HepG2 (cell line): Measurements from ENCODE around the gene EVL. TPM values are rescaled to one million over a fixed set of nuclear protein-coding genes. Genes with fewer than 3 reads are reported as not detected.

Experiments
- ATAC-seq: fragments of 200-7000 bp; cut with Tn5 transposase; 3 replicates; pipeline ENCODE4 v1.9.1; 2020; ENCODE audit warnings: mild to moderate bottlenecking, moderate library complexity
- BruUV-seq: library from RNA; stranded (reverse); fragments of 400-500 nt; replicated peaks from 2 replicates; lab custom pipeline; 2021; lab: Mats Ljungman, UMichigan
- CTCF ChIA-PET: fragments of 300-600 bp; formaldehyde crosslinking; extraction: SDS; loops from one replicate; lab custom pipeline; 2021; ENCODE audit warnings: low total read pairs, inconsistent platforms, low intra/inter-chr PET ratio; lab: Yijun Ruan, JAX
- POLR2A ChIA-PET: fragments of 350-600 bp; sonication (Branson Sonifier 250); formaldehyde crosslinking; loops from one replicate; lab custom pipeline; 2020; ENCODE audit warnings: antibody characterized with exemption, inconsistent platforms; lab: Yijun Ruan, JAX
- DNase-seq: peaks from one replicate; pipeline ENCODE4 v3.0.0-alpha.2; 2015; ENCODE audit warnings: low spot score
- FAIRE-seq: peaks from 3 replicates; lab custom pipeline; 2011; peaks lifted over from hg19 to GRCh38; lab: Jason Lieb, UNC
- H2AFZ ChIP-seq: one replicate; pipeline ENCODE4 v1.6.1; 2011; ENCODE audit warnings: low read length, inconsistent platforms
- H3K27ac ChIP-seq: fragments of 300-600 bp; 3 replicates; pipeline ENCODE4 v1.8.0; 2011; ENCODE audit warnings: mixed run types, mild to moderate bottlenecking, mixed read lengths, low read length, inconsistent platforms; ENCODE audit not compliant: insufficient read depth; ENCODE audit errors: extremely low read length
- H3K27me3 ChIP-seq, 2 experiments: fragments of 200-600 bp in 1 of 2; 2 replicates in 1 of 2; 3 replicates in 1 of 2; pipeline versions ENCODE4 v1.6.0 to v1.8.0; 2011; ENCODE audit warnings: low read length in 2 of 2, mild to moderate bottlenecking in 2 of 2, moderate library complexity in 2 of 2, inconsistent platforms in 1 of 2; ENCODE audit not compliant: insufficient read depth in 2 of 2, control insufficient read depth in 1 of 2
- H3K36me3 ChIP-seq, 2 experiments: fragments of 200-600 bp in 1 of 2; replicated peaks in 1 of 2; 2 replicates in 1 of 2; 3 replicates in 1 of 2; pipeline versions ENCODE4 v1.5.1 to v1.8.0; 2011; ENCODE audit warnings: low read length in 2 of 2, inconsistent platforms in 1 of 2; ENCODE audit not compliant: insufficient read depth in 2 of 2, control insufficient read depth in 1 of 2
- H3K4me1 ChIP-seq: 2 replicates; pipeline ENCODE4 v1.5.1; 2012; ENCODE audit warnings: low read length, inconsistent platforms; ENCODE audit not compliant: insufficient read depth
- H3K4me2 ChIP-seq: 2 replicates; pipeline ENCODE4 v1.6.0; 2011; ENCODE audit warnings: low read depth, low read length, inconsistent platforms
- H3K4me3 ChIP-seq, 3 experiments: fragments of 200-600 bp in 1 of 3; sonication (generic), shearing (Covaris generic) in 1 of 3; replicated peaks in 1 of 3; 2 replicates each; pipeline ENCODE4 v1.5.1; 2011 to 2016; ENCODE audit warnings: low read length in 3 of 3, inconsistent platforms in 2 of 3, low read depth in 2 of 3, mild to moderate bottlenecking in 2 of 3, control low read depth in 1 of 3, mixed read lengths in 1 of 3; ENCODE audit not compliant: insufficient read depth in 1 of 3
- H3K79me2 ChIP-seq: one replicate; pipeline ENCODE4 v1.6.1; 2011; ENCODE audit warnings: low read length, inconsistent platforms; ENCODE audit not compliant: insufficient read depth
- H3K9ac ChIP-seq: 2 replicates; pipeline ENCODE4 v1.6.0; 2011; ENCODE audit warnings: mild to moderate bottlenecking, low read depth, low read length, inconsistent platforms; ENCODE audit not compliant: insufficient read depth
- H3K9me3 ChIP-seq: 2 replicates; pipeline ENCODE4 v1.5.1; 2012; ENCODE audit warnings: mild to moderate bottlenecking, low read length
- H4K20me1 ChIP-seq: 2 replicates; pipeline ENCODE4 v1.6.0; 2011; ENCODE audit warnings: inconsistent platforms, mild to moderate bottlenecking, low read length, moderate library complexity; ENCODE audit not compliant: insufficient read depth
- GATAD1 ChIP-seq: IDR thresholded peaks from 2 replicates; pipeline ENCODE4 v1.6.1; 2016; ENCODE audit warnings: missing genetic modification reagents, missing compliant biosample characterization
- HNRNPL ChIP-seq: fragments of 200-400 bp; formaldehyde crosslinking; IDR thresholded peaks from 2 replicates; pipeline ENCODE4 v1.6.1; 2017; ENCODE audit warnings: mild to moderate bottlenecking, low read depth, low read length
- MAF1 ChIP-seq: sonication (generic); formaldehyde crosslinking; IDR thresholded peaks from 2 replicates; pipeline ENCODE4 v1.5.0; 2020; ENCODE audit warnings: missing genetic modification reagents, borderline replicate concordance
- MTA3 ChIP-seq: sonication (generic); formaldehyde crosslinking; IDR thresholded peaks from 2 replicates; pipeline ENCODE4 v1.4.0; 2020; ENCODE audit warnings: missing genetic modification reagents
- RBM39 ChIP-seq: fragments of 200-400 bp; formaldehyde crosslinking; IDR thresholded peaks from one replicate; pipeline ENCODE4 v1.6.1; 2018; ENCODE audit warnings: antibody characterized with exemption, mild to moderate bottlenecking, low read depth, low read length; ENCODE audit not compliant: poor library complexity, severe bottlenecking
- ZNF335 ChIP-seq: sonication (generic); formaldehyde crosslinking; IDR thresholded peaks from 2 replicates; pipeline ENCODE4 v1.4.0; 2020; ENCODE audit warnings: missing genetic modification reagents
- ZNF33A ChIP-seq: sonication (generic); formaldehyde crosslinking; IDR thresholded peaks from 2 replicates; pipeline ENCODE4 v1.5.1; 2020; ENCODE audit warnings: missing genetic modification reagents, mild to moderate bottlenecking, moderate library complexity, borderline replicate concordance
- ZNF598 ChIP-seq: sonication (generic); formaldehyde crosslinking; IDR thresholded peaks from 2 replicates; pipeline ENCODE4 v1.5.1; 2020; ENCODE audit warnings: mild to moderate bottlenecking, missing genetic modification reagents, borderline replicate concordance
- ZSCAN30 ChIP-seq: sonication (generic); formaldehyde crosslinking; IDR thresholded peaks from 2 replicates; pipeline ENCODE4 v1.5.0; 2020; ENCODE audit warnings: mild to moderate bottlenecking, missing genetic modification reagents
- WGBS: methylation state at CpG from one replicate; pipeline ENCODE4 v1.1.6; 2017; ENCODE audit warnings: low lambda C conversion rate; 5-methylcytosine and 5-hydroxymethylcytosine counted together
- in situ Hi-C: cut with HindIII; loops from 2 replicates; pipeline ENCODE4 v1.10.0; 2017; ENCODE audit warnings: low pct_unique_long_range_greater_than_20kb; ENCODE audit not compliant: extremely low pct_ligation_motif_present
- intact Hi-C: fragments of 100-400 bp; cut with micrococcal nuclease; formaldehyde crosslinking; loops from one replicate; pipeline ENCODE4 v1.10.0; 2022; ENCODE audit not compliant: unreplicated experiment
- polyA plus RNA-seq, 8 experiments: library from polyadenylated mRNA; depleted of rRNA in 3 of 8; stranded (reverse) in 7 of 8; unstranded in 1 of 8; fragments of >200 nt; fragmentation: Illumina TruSeq in 4 of 8; extraction: Trizol in 4 of 8; gene quantifications; 2 replicates each; pipeline versions ENCODE4 v1.2.1 to v1.2.3, GENCODE V29; 2011 to 2016; ENCODE audit warnings: low read depth in 4 of 8, missing spikeins in 1 of 8, mixed read lengths in 1 of 8; ENCODE audit not compliant: insufficient read depth in 1 of 8
- total RNA-seq, 5 experiments: library from RNA; depleted of rRNA; stranded (reverse); fragments of >200 nt; fragmentation: Illumina TruSeq; extraction: Trizol; gene quantifications; 2 replicates each; pipeline ENCODE4 v1.2.3, GENCODE V29; 2016; ENCODE audit warnings: low read depth in 1 of 5
- TF ChIP-seq, protein P1 (sequence below): sonication (generic); formaldehyde crosslinking; IDR thresholded peaks from 2 replicates; pipeline ENCODE4 v1.9.0; 2021; ENCODE audit warnings: missing genetic modification reagents, borderline replicate concordance
- TF ChIP-seq, protein P2 (sequence below): sonication (generic); formaldehyde crosslinking; conservative IDR thresholded peaks from 2 replicates; pipeline ENCODE4 v1.4.0; 2020; ENCODE audit warnings: missing genetic modification reagents

EVL gene
- total and polyA plus RNA-seq, 2 of the 13 experiments (the other 11 are each of a cell fraction or from before 2014, with no cell fraction given) = 15.1 to 31.2 TPM

DNA sequence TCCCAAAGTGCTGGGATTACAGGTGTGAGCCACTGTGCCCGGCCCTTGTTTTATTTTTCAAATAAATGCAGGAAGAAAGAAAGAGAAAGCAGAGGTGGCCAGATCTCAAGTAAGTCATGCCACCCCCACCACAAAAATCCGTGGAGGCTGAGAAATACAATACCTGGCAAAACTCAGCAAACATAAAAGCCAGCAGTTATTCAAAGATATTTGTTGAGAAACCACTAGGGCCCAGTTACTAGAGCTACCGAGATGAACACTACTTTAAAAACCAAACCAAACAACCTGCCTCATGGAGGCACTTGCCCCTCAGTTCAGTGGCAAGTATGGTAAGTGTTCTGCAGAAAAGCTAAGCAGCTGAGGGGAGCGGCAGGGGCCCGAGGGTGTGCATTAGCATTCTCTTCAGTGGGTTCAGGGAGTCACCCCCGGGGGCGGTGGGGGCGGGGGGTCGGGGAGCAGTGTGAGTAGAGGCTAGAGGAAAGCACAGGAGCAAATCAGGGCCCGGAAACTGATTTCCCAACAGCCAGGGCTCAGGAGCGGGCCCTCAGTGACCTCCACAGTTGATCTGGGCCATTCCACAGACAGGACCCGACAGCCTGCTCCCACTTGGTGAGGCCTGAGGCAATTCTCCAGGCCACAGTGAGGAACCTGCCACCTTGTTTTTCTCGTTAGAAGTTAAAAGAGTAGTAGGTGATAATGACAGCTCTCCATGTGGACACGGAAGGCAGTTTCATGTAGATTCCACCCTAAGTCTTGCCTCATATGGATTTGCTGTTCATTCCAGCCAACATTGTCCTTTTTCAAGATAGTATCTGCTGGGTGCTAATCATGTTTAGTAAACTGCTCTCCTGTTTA, 8.6 kb downstream of the EVL start:
- 91% methylated on average over 10 of the region's 14 CpGs for WGBS
- no peak overlapping the region for H3K4me2 ChIP-seq
- in situ Hi-C loops (no loop called here), intact Hi-C loops (no loop called here)
- no peaks in the 10 kb centered on the region for H4K20me1 ChIP-seq
- H3K36me3 ChIP-seq = no peaks in the 10 kb centered on the region
- CTCF ChIA-PET = no interaction called here
- POLR2A ChIA-PET = no interaction called here
- no peaks in the 10 kb centered on the region for H3K9me3 ChIP-seq
- no peak overlapping the region for H3K9ac ChIP-seq
- H3K4me3 ChIP-seq = no peak overlapping the region
- H3K79me2 ChIP-seq = no peaks in the 10 kb centered on the region
- BruUV-seq = no TSS peak
- no peak for DNase-seq
- no peaks in the 10 kb centered on the region for H3K4me1 ChIP-seq
- ATAC-seq = no peak
- FAIRE-seq = no peak
- TF ChIP-seq, protein P1, sequence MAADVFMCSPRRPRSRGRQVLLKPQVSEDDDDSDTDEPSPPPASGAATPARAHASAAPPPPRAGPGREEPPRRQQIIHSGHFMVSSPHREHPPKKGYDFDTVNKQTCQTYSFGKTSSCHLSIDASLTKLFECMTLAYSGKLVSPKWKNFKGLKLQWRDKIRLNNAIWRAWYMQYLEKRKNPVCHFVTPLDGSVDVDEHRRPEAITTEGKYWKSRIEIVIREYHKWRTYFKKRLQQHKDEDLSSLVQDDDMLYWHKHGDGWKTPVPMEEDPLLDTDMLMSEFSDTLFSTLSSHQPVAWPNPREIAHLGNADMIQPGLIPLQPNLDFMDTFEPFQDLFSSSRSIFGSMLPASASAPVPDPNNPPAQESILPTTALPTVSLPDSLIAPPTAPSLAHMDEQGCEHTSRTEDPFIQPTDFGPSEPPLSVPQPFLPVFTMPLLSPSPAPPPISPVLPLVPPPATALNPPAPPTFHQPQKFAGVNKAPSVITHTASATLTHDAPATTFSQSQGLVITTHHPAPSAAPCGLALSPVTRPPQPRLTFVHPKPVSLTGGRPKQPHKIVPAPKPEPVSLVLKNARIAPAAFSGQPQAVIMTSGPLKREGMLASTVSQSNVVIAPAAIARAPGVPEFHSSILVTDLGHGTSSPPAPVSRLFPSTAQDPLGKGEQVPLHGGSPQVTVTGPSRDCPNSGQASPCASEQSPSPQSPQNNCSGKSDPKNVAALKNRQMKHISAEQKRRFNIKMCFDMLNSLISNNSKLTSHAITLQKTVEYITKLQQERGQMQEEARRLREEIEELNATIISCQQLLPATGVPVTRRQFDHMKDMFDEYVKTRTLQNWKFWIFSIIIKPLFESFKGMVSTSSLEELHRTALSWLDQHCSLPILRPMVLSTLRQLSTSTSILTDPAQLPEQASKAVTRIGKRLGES (CRISPR knock-in tag) = no peak
- TF ChIP-seq HNRNPL = no peak
- TF ChIP-seq MAF1 (CRISPR knock-in tag) = no peak
- no peak for TF ChIP-seq GATAD1 (CRISPR knock-in tag)
- no peak for TF ChIP-seq RBM39
- TF ChIP-seq, protein P2, sequence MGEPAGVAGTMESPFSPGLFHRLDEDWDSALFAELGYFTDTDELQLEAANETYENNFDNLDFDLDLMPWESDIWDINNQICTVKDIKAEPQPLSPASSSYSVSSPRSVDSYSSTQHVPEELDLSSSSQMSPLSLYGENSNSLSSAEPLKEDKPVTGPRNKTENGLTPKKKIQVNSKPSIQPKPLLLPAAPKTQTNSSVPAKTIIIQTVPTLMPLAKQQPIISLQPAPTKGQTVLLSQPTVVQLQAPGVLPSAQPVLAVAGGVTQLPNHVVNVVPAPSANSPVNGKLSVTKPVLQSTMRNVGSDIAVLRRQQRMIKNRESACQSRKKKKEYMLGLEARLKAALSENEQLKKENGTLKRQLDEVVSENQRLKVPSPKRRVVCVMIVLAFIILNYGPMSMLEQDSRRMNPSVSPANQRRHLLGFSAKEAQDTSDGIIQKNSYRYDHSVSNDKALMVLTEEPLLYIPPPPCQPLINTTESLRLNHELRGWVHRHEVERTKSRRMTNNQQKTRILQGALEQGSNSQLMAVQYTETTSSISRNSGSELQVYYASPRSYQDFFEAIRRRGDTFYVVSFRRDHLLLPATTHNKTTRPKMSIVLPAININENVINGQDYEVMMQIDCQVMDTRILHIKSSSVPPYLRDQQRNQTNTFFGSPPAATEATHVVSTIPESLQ (CRISPR knock-in tag) = no peak
- no peak for TF ChIP-seq ZNF335
- TF ChIP-seq ZNF33A (CRISPR knock-in tag) = no peak
- TF ChIP-seq ZSCAN30 (CRISPR knock-in tag) = no peak
- TF ChIP-seq MTA3 (CRISPR knock-in tag) = no peak
- no peak for TF ChIP-seq ZNF598 (CRISPR knock-in tag)
- H2AFZ ChIP-seq = no peak overlapping the region
- H3K27ac ChIP-seq = no peak overlapping the region
- no peaks in the 10 kb centered on the region for H3K27me3 ChIP-seq
